Liver (tissue), 9 donors: ENCODE data around the gene WBP1. TPM values are rescaled to one million over a fixed set of nuclear protein-coding genes. Genes with fewer than 3 reads are reported as not detected.

ENCODE experiments used
- DNase-seq: peaks from one replicate; pipeline ENCODE4 v3.0.0-alpha.2; 2017; ENCODE audit warnings: low spot score
- H3K27ac ChIP-seq, 2 donors: one replicate each; pipeline ENCODE4 v1.7.0; 2013; ENCODE audit warnings: inconsistent platforms in 2 of 2, low read length in 2 of 2, control low read depth in 1 of 2, low read depth in 1 of 2, mild to moderate bottlenecking in 1 of 2
- H3K27me3 ChIP-seq, 4 donors: one replicate each; pipeline versions ENCODE4 v1.6.1 to v1.7.0; 2013; ENCODE audit warnings: low read length in 3 of 4, inconsistent platforms in 1 of 4, mild to moderate bottlenecking in 1 of 4, moderate library complexity in 1 of 4; ENCODE audit not compliant: control insufficient read depth in 4 of 4, insufficient read depth in 4 of 4
- H3K36me3 ChIP-seq, 4 donors: one replicate each; pipeline versions ENCODE4 v1.6.1 to v1.7.0; 2013; ENCODE audit warnings: low read length in 3 of 4, mild to moderate bottlenecking in 3 of 4, low read depth in 1 of 4, moderate library complexity in 1 of 4; ENCODE audit not compliant: control insufficient read depth in 4 of 4, insufficient read depth in 3 of 4
- H3K4me1 ChIP-seq, 4 donors: one replicate each; pipeline versions ENCODE4 v1.6.1 to v1.7.0; 2013; ENCODE audit warnings: low read length in 3 of 4, mild to moderate bottlenecking in 3 of 4, moderate library complexity in 1 of 4; ENCODE audit not compliant: control insufficient read depth in 4 of 4, insufficient read depth in 4 of 4
- H3K4me3 ChIP-seq, 3 donors: one replicate each; pipeline versions ENCODE4 v1.6.1 to v1.7.0; 2013; ENCODE audit warnings: low read length in 3 of 3, control low read depth in 1 of 3, low read depth in 1 of 3, mild to moderate bottlenecking in 1 of 3
- H3K9ac ChIP-seq, 2 donors: one replicate each; pipeline ENCODE4 v1.7.0; 2013; ENCODE audit warnings: low read length in 2 of 2, mild to moderate bottlenecking in 2 of 2, moderate library complexity in 2 of 2, control low read depth in 1 of 2, low read depth in 1 of 2
- H3K9me3 ChIP-seq, 4 donors: one replicate each; pipeline versions ENCODE4 v1.6.1 to v1.7.0; 2013; ENCODE audit warnings: low read length in 3 of 4; ENCODE audit not compliant: control insufficient read depth in 4 of 4
- ATF3 ChIP-seq: IDR thresholded peaks from 2 replicates; pipeline ENCODE4 v1.6.1; 2016; ENCODE audit warnings: antibody characterized with exemption
- CTCF ChIP-seq: fragments of 150-350 bp; IDR thresholded peaks from 2 replicates; pipeline ENCODE4 v1.5.1; 2017; ENCODE audit warnings: improper control_type of control experiment, low read depth, low read length; ENCODE audit not compliant: missing input control
- EGR1 ChIP-seq, 2 donors: IDR thresholded peaks; 2 replicates each; pipeline ENCODE4 v1.6.1; 2016 to 2018; ENCODE audit warnings: antibody characterized with exemption in 2 of 2, low read depth in 2 of 2
- FOXA1 ChIP-seq: IDR thresholded peaks from 2 replicates; pipeline ENCODE4 v1.6.1; 2016; ENCODE audit warnings: antibody characterized with exemption
- FOXA2 ChIP-seq: IDR thresholded peaks from 2 replicates; pipeline ENCODE4 v1.6.1; 2016; ENCODE audit warnings: antibody characterized with exemption
- GABPA ChIP-seq, 2 donors: IDR thresholded peaks in 1 of 2; conservative IDR thresholded peaks in 1 of 2; 2 replicates each; pipeline ENCODE4 v1.6.1; 2016; ENCODE audit warnings: antibody characterized with exemption in 2 of 2, mild to moderate bottlenecking in 1 of 2, moderate library complexity in 1 of 2
- HNF4A ChIP-seq, 2 donors: conservative IDR thresholded peaks; 2 replicates each; pipeline ENCODE4 v1.6.1; 2016; ENCODE audit warnings: antibody characterized with exemption in 2 of 2, mild to moderate bottlenecking in 2 of 2
- HNF4G ChIP-seq: IDR thresholded peaks from 2 replicates; pipeline ENCODE4 v1.6.1; 2016; ENCODE audit warnings: antibody characterized with exemption
- JUND ChIP-seq, 2 donors: IDR thresholded peaks; 2 replicates each; pipeline ENCODE4 v1.6.1; 2016; ENCODE audit warnings: antibody characterized with exemption in 2 of 2
- MAX ChIP-seq: IDR thresholded peaks from 2 replicates; pipeline ENCODE4 v1.6.1; 2016; ENCODE audit warnings: antibody characterized with exemption
- NR2F2 ChIP-seq: IDR thresholded peaks from 2 replicates; pipeline ENCODE4 v1.6.1; 2016; ENCODE audit warnings: antibody characterized with exemption
- RAD21 ChIP-seq, 2 donors: IDR thresholded peaks; 2 replicates each; pipeline ENCODE4 v1.6.1; 2016; ENCODE audit warnings: antibody characterized with exemption in 2 of 2, mild to moderate bottlenecking in 2 of 2
- REST ChIP-seq: IDR thresholded peaks from 2 replicates; pipeline ENCODE4 v1.6.1; 2016; ENCODE audit warnings: antibody characterized with exemption, mild to moderate bottlenecking
- RXRA ChIP-seq, 2 donors: IDR thresholded peaks; 2 replicates each; pipeline ENCODE4 v1.6.1; 2017 to 2018; ENCODE audit warnings: antibody characterized with exemption in 2 of 2, mild to moderate bottlenecking in 1 of 2
- SP1 ChIP-seq: IDR thresholded peaks from 2 replicates; pipeline ENCODE4 v1.6.1; 2018; ENCODE audit warnings: antibody characterized with exemption, mild to moderate bottlenecking
- TAF1 ChIP-seq: conservative IDR thresholded peaks from 2 replicates; pipeline ENCODE4 v1.6.1; 2016; ENCODE audit warnings: antibody characterized with exemption, mild to moderate bottlenecking
- YY1 ChIP-seq: IDR thresholded peaks from 2 replicates; pipeline ENCODE4 v1.6.1; 2016; ENCODE audit warnings: antibody characterized with exemption, mild to moderate bottlenecking
- ZBTB33 ChIP-seq: IDR thresholded peaks from 2 replicates; pipeline ENCODE4 v1.6.1; 2016; ENCODE audit warnings: antibody characterized with exemption
- WGBS: extraction: QIAGEN DNeasy Blood & Tissue Kit; methylation state at CpG from one replicate; pipeline ENCODE4 v1.1.7; 2013; 5-methylcytosine and 5-hydroxymethylcytosine counted together
- polyA plus RNA-seq, 2 donors: library from polyadenylated mRNA; stranded (reverse) in 1 of 2; unstranded in 1 of 2; fragments of 200-250 nt in 1 of 2; fragments of >200 nt in 1 of 2; fragmentation: Nextera tagmentation in 1 of 2; extraction: Ambion mirVana in 1 of 2; gene quantifications; one replicate each; pipeline versions ENCODE4 v1.2.1 to v1.2.3, GENCODE V29; 2013 to 2015
- total RNA-seq, 2 donors: library from RNA; depleted of rRNA; stranded (reverse); fragments of >200 nt; gene quantifications; one replicate each; pipeline ENCODE4 v1.2.3, GENCODE V29; 2014
- donor health status: healthy.
- donor health status: healthy.
- donor health status: healthy.
- donor health status: healthy.
- donor health status: healthy.

Gene WBP1
- total and polyA plus RNA-seq, 4 donors: 19.2 to 45.0 (median 24.9) TPM

- no peak for TF ChIP-seq NR2F2
- TF ChIP-seq JUND (IDR thresholded peaks at IDR 0.05): no peak
- no peak for TF ChIP-seq FOXA2
- no peak for TF ChIP-seq HNF4G
Observed at GRCh38 chr2:74424995-74425406, 33.2 kb upstream of the WBP1 start (continued).

- Histone ChIP-seq H3K9ac (no peak overlapping the region), H3K27ac (no peak overlapping the region), H3K27me3 (no peaks in the 10 kb centered on the region), H3K4me1 (peaks cover 8 to 34% (median 26%) of the 10 kb centered on the region in 4 donors), H3K9me3 (no peaks in the 10 kb centered on the region), H3K4me3 (no peak overlapping the region), H3K36me3 (peaks cover 10 to 41% (median 27%) of the 10 kb centered on the region in 4 donors)
- no peak for TF ChIP-seq EGR1 (IDR thresholded peaks at IDR 0.05; ENCODE audit: low read depth in 2 of 2)
- no peak for DNase-seq
- 92% methylated on average over 7 of the region's 7 CpGs for WGBS
Observed at GRCh38 chr2:74425523-74425922, 32.7 kb upstream of the WBP1 start.

GRCh38 chr2:74426181-74426758 lies 32.0 kb upstream of the WBP1 start:
- H3K36me3 ChIP-seq: peaks cover 10 to 41% (median 28%) of the 10 kb centered on the region in 4 donors
- 90% methylated on average over 14 of the region's 14 CpGs for WGBS
- no peak for DNase-seq

More at GRCh38 chr2:74426181-74426758, 32.0 kb upstream of the WBP1 start:
- TF ChIP-seq SP1 (no peak), EGR1 (IDR thresholded peaks at IDR 0.05; ENCODE audit: low read depth in 2 of 2) (no peak), ZBTB33 (no peak), ATF3 (no peak), REST (no peak), JUND (IDR thresholded peaks at IDR 0.05) (no peak), MAX (no peak), GABPA (IDR thresholded peaks at IDR 0.05 in 1 of 2, conservative IDR thresholded peaks at IDR 0.05 in 1 of 2) (no peak), NR2F2 (no peak), HNF4G (no peak), RAD21 (IDR thresholded peaks at IDR 0.05) (no peak), YY1 (no peak), HNF4A (conservative IDR thresholded peaks at IDR 0.05) (no peak), RXRA (IDR thresholded peaks at IDR 0.05) (no peak), TAF1 (no peak), FOXA2 (no peak), CTCF (no peak), FOXA1 (no peak)
- Histone ChIP-seq H3K27ac (no peak overlapping the region), H3K9me3 (no peaks in the 10 kb centered on the region), H3K27me3 (no peaks in the 10 kb centered on the region), H3K4me3 (no peak overlapping the region), H3K9ac (no peak overlapping the region), H3K4me1 (peaks cover 7 to 37% (median 32%) of the 10 kb centered on the region in 4 donors)
